Muscle of back (tissue), 11 donors: Measurements from ENCODE around the gene GARNL3. TPM values are rescaled to one million over a fixed set of nuclear protein-coding genes. Genes with fewer than 3 reads are reported as not detected.
A peak's percentile ranks its signal among the peaks of the same experiment; 100 is the strongest.

Experiments used
- DNase-seq, 3 donors: peaks; one replicate each; pipeline versions ENCODE4 v3.0.0 to v3.0.0-alpha.2; 2013
- polyA plus RNA-seq, 10 donors: library from polyadenylated mRNA; unstranded; fragments of 120-200 nt; gene quantifications; one replicate each; pipeline ENCODE4 v1.2.1, GENCODE V29; 2013; ENCODE audit not compliant: insufficient read length in 10 of 10

Gene GARNL3
- polyA plus RNA-seq, 10 donors = 13.6 to 23.3 (median 17.1) TPM

- DNase-seq = no peak
Measured at GRCh38 chr9:127384901-127385300, 120.3 kb downstream of the GARNL3 start.

GRCh38 chr9:127386249-127386648 lies 121.7 kb downstream of the GARNL3 start:
- no peak for DNase-seq

- no peak for DNase-seq
Measured at GRCh38 chr9:127386981-127387380, 122.4 kb downstream of the GARNL3 start.

- DNase-seq = peak; percentile 26 to 92 (median 56)
Measured at GRCh38 chr9:127388037-127388855, 123.7 kb downstream of the GARNL3 start.

- DNase-seq = no peak
Measured at GRCh38 chr9:127388856-127389238, 124.3 kb downstream of the GARNL3 start.

- DNase-seq = no peak
Measured at GRCh38 chr9:127389381-127390247, 125.0 kb downstream of the GARNL3 start.

GRCh38 chr9:127390248-127390545 lies 125.6 kb downstream of the GARNL3 start:
- DNase-seq = no peak

GRCh38 chr9:127390563-127390962 lies 126.0 kb downstream of the GARNL3 start:
- DNase-seq = no peak

DNA sequence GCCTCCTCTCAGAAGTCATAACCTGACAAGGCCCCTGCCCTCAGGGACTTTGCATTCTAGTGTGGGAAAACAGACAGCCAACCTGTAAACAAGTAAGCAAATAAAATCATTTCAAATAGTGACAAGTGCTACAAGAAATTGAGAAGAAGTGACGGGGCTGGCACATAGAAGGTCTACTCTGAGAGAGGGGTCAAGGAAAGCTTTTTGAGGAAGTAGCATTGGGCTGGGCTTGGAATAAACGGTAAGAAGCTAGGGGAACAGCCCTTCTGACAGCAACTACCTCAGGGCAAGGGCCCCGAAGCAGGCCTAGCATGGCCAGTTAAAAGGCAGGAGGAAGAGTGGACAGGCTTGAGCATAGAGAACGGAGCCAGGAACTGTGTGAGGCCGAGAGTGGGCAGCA lies 127.6 kb downstream of the GARNL3 start:
- DNase-seq = no peak

DNA sequence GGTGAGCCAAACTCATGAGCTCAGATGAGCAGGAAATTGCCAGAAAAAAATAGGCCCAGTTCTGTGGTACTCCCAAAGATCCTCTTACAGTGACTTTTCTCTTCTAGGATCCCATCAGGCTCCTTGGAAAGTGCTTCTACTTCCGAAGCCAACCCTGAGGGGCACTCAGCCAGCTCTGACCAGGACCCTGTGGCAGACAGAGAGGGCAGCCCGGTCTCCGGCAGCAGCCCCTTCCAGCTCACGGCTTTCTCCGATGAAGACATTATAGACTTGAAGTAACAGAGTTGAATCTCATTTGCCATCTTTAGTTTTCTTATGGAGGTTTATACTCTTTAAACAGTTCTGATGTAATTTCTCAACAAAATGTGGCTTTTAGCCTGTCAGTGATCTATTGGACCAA lies 128.4 kb downstream of the GARNL3 start:
- no peak for DNase-seq

- DNase-seq = no peak
Measured at GRCh38 chr9:127393645-127394044, 129.1 kb downstream of the GARNL3 start.

DNA sequence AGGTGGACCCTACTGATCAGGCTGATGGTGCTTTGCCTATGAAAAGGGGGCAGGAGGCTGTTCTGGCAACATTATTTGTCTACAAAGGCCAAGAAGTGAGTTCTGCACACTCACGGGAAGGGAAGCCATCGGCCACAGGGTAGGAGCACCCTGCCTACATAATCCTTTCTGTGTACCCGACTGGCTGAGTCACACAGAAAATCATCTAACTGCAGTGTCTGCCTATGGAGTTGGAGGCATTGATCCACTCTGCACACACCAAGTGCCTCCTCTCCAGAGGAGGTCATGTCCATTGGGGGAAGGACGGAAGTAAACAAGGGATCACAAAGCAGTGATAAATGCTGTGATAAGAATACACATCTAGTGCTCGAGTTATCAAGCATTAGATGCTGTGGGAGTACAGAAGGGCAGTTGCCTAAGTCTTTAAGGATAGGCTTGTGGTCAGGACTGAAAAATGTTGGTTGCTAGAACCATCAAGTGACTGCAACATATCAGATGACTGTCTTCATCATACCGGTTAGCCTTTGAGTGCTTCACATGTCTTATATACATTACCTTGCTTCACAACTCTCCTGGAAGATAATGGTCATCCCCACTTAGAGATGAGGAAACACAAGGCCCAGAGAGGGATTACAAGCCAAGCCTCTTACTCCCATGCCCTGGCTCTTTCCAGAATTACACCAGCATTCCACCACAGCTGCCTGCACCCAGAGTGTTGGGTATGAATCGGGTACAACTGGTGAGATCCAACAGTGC lies 131.1 kb downstream of the GARNL3 start:
- DNase-seq = no peak

DNA sequence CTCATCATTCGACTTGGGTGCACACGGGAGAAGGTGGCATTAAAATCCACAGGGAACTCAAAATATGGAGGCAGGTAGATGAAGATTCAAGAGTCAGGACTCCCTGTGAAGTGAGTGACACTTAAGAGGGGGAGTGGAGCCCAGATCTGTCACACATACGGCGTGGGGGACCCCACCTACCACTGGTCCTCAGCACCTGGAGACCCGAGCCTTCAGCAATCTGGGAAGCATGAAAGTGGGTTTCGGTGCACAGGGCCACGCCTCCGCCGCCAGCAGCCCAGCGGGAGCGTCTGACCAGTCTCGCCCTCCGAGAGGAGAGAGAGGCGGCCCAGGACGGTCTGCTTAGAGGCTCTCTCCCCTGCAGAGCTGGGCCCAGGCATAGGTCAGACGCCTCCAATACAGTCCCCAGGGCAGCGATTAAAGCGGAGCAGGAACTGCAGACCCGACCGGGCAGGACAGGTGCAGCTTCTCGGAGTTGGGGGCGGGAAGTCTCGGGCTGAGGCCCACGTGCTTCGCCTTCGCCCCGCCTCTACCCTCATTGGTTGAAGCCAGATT lies 131.8 kb downstream of the GARNL3 start:
- DNase-seq = no peak

DNA sequence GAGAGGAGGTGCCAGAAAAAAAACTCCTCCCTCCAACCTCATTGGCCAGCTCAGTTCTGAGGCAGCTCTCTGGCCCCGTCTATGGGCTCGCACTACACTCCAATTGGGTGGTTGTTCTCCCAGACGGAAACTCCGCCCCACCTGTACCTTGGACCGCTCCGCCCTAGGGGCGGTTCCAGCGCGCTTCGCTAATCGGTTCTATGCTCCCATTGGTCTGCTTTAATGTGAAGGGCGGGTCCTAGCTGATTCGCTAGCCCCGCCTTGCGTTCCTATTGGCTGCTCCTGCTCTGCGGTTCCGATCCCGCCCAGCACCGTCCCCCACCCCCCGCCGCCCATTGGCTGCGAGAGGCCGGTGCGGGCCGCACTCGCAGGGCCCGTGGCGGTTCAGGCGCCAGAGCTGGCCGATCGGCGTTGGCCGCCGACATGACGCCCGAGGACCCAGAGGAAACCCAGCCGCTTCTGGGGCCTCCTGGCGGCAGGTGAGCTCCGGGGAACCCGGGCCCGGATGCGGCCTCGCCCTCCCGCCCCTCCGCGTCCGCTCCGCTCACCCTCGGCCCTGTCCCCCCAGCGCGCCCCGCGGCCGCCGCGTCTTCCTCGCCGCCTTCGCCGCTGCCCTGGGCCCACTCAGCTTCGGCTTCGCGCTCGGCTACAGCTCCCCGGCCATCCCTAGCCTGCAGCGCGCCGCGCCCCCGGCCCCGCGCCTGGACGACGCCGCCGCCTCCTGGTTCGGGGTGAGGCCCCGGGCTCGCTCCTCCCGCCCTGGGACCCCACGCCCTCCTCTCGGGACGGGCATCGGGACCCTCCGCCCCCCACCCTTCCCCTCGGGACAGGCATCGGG lies 132.5 kb downstream of the GARNL3 start, which contains the start of gene SLC2A8:
SLC2A8 (plus strand) TSS at position 362 of the 838 bp plus-strand sequence; CDS start at position 424, 62 bp downstream.
- peak; percentile 98 to 100 (median 100) for DNase-seq

GRCh38 chr9:127397646-127398274 lies 133.2 kb downstream of the GARNL3 start:
- peak in 2 of 3 donors; percentile 37 to 74 for DNase-seq

DNA sequence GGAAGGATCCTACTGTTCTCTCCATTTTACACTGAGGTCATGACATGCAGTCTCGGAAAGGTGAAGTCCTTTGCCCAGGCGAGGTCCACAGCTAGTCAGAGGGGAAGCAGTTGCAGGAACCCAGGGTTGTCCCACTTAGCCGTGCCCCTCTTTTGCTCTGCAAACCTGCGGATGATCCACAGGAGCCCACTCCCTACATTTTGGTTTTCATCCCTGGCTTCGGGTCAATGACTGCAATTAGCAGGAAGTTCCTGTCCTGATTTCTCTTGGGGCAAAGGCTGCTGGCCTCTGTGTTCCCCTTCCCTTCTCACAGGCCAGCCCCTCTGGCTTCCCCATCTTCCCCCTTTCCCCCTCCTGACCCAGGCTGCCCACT lies 133.7 kb downstream of the GARNL3 start:
- no peak for DNase-seq

- DNase-seq = no peak
Measured at GRCh38 chr9:127398715-127399400, 134.3 kb downstream of the GARNL3 start.

GRCh38 chr9:127399736-127400269 lies 135.2 kb downstream of the GARNL3 start:
- no peak for DNase-seq

- DNase-seq = no peak
Measured at GRCh38 chr9:127402401-127403090, 138.0 kb downstream of the GARNL3 start.
